MM.1S (cell line): Measurements from ENCODE around the gene MCOLN2.

Experiments used
- DNase-seq: peaks from one replicate; pipeline ENCODE4 v3.0.0-alpha.2; 2015
- H2AFZ ChIP-seq: fragments of 300-600 bp; sonication (generic); 2 replicates; pipeline ENCODE4 v1.6.0; 2016; ENCODE audit warnings: antibody characterized with exemption, low read length
- H3F3A ChIP-seq: fragments of 300-600 bp; sonication (generic); 2 replicates; pipeline ENCODE4 v1.6.1; 2016; ENCODE audit warnings: mild to moderate bottlenecking, antibody characterized with exemption, low read length, moderate library complexity, mixed read lengths; ENCODE audit not compliant: insufficient read depth
- H3K27ac ChIP-seq: fragments of 300-600 bp; sonication (generic); 2 replicates; pipeline ENCODE4 v1.5.1; 2016; ENCODE audit warnings: mild to moderate bottlenecking, low read length
- H3K27me3 ChIP-seq: fragments of 300-600 bp; sonication (generic); replicated peaks from 2 replicates; pipeline ENCODE4 v1.6.0; 2016; ENCODE audit warnings: low read length; ENCODE audit not compliant: insufficient read depth
- H3K36me3 ChIP-seq: fragments of 300-600 bp; sonication (generic); replicated peaks from 2 replicates; pipeline ENCODE4 v1.6.1; 2016; ENCODE audit warnings: mild to moderate bottlenecking, low read length, mixed read lengths; ENCODE audit not compliant: insufficient read depth
- H3K4me1 ChIP-seq: fragments of 300-600 bp; sonication (generic); 2 replicates; pipeline ENCODE4 v1.6.1; 2016; ENCODE audit warnings: low read length, mixed read lengths
- H3K4me2 ChIP-seq: fragments of 300-600 bp; sonication (generic); 2 replicates; pipeline ENCODE4 v1.6.0; 2016; ENCODE audit warnings: low read depth, low read length
- H3K4me3 ChIP-seq: fragments of 300-600 bp; sonication (generic); 2 replicates; pipeline ENCODE4 v1.5.1; 2016; ENCODE audit warnings: low read length, mixed read lengths
- H3K79me2 ChIP-seq: fragments of 300-600 bp; sonication (generic); 2 replicates; pipeline ENCODE4 v1.6.1; 2016; ENCODE audit warnings: mixed run types, low read length, mixed read lengths
- H3K9ac ChIP-seq: fragments of 300-600 bp; sonication (generic); 2 replicates; pipeline ENCODE4 v1.6.1; 2016; ENCODE audit warnings: low read length, mixed read lengths
- H3K9me2 ChIP-seq: fragments of 300-600 bp; sonication (generic); replicated peaks from 2 replicates; pipeline ENCODE4 v1.6.1; 2016; ENCODE audit warnings: mild to moderate bottlenecking, low read length, mixed read lengths; ENCODE audit not compliant: insufficient read depth
- H3K9me3 ChIP-seq: fragments of 300-600 bp; sonication (generic); replicated peaks from 2 replicates; pipeline ENCODE4 v1.6.1; 2016; ENCODE audit warnings: mild to moderate bottlenecking, low read length, mixed read lengths; ENCODE audit not compliant: insufficient read depth
- H4K20me1 ChIP-seq: fragments of 300-600 bp; sonication (generic); 2 replicates; pipeline ENCODE4 v1.6.1; 2016; ENCODE audit warnings: mild to moderate bottlenecking, low read length, moderate library complexity, mixed read lengths; ENCODE audit not compliant: insufficient read depth
- CTCF ChIP-seq: fragments of 300-600 bp; sonication (generic); IDR thresholded peaks from 2 replicates; pipeline ENCODE4 v1.5.1; 2016; ENCODE audit warnings: antibody characterized with exemption, low read length, mixed read lengths
- EZH2 ChIP-seq: fragments of 300-600 bp; sonication (generic); optimal IDR thresholded peaks from 2 replicates; pipeline ENCODE3; 2017; ENCODE audit warnings: low read depth, mild to moderate bottlenecking, antibody characterized with exemption, low read length, mixed read lengths
- EZH2phosphoT487 ChIP-seq: fragments of 300-600 bp; sonication (generic); IDR thresholded peaks from 2 replicates; pipeline ENCODE4 v1.6.1; 2018; ENCODE audit warnings: antibody characterized with exemption, low read length

MCOLN2 gene

GRCh38 chr1:84933011-84933611 is 63.8 kb downstream of the MCOLN2 start:
- H3K4me3 ChIP-seq: no peak overlapping the region
- no peaks in the 10 kb centered on the region for H3K9me3 ChIP-seq
- TF ChIP-seq CTCF: no peak
- TF ChIP-seq EZH2phosphoT487: no peak
- H3K4me2 ChIP-seq: no peak overlapping the region
- no peak overlapping the region for H3K27ac ChIP-seq
- H3K9ac ChIP-seq: no peak overlapping the region
- no peaks in the 10 kb centered on the region for H3K27me3 ChIP-seq
- H3K79me2 ChIP-seq: no peaks in the 10 kb centered on the region
- H3K4me1 ChIP-seq: no peaks in the 10 kb centered on the region
- H3K36me3 ChIP-seq: no peaks in the 10 kb centered on the region
- no peak for DNase-seq
- no peaks in the 10 kb centered on the region for H3F3A ChIP-seq
- no peaks in the 10 kb centered on the region for H4K20me1 ChIP-seq
- H3K9me2 ChIP-seq: no peaks in the 10 kb centered on the region
- H2AFZ ChIP-seq: no peak overlapping the region

GRCh38 chr1:84930831-84931230 is 66.1 kb downstream of the MCOLN2 start:
- Histone ChIP-seq H2AFZ (no peak overlapping the region), H3K4me3 (no peak overlapping the region), H3K79me2 (no peaks in the 10 kb centered on the region), H3K27ac (no peak overlapping the region), H3K36me3 (no peaks in the 10 kb centered on the region), H3F3A (no peaks in the 10 kb centered on the region), H3K27me3 (no peaks in the 10 kb centered on the region), H3K4me1 (no peaks in the 10 kb centered on the region), H3K9me3 (no peaks in the 10 kb centered on the region), H4K20me1 (no peaks in the 10 kb centered on the region), H3K9ac (no peak overlapping the region), H3K4me2 (no peak overlapping the region), H3K9me2 (no peaks in the 10 kb centered on the region)
- no peak for TF ChIP-seq EZH2
- TF ChIP-seq EZH2phosphoT487: no peak
- no peak for TF ChIP-seq CTCF
- no peak for DNase-seq

GRCh38 chr1:84930329-84930728 is 66.6 kb downstream of the MCOLN2 start:
- Histone ChIP-seq H3F3A (no peaks in the 10 kb centered on the region), H4K20me1 (no peaks in the 10 kb centered on the region), H3K4me1 (no peaks in the 10 kb centered on the region), H3K36me3 (no peaks in the 10 kb centered on the region), H3K9ac (no peak overlapping the region), H3K4me2 (no peak overlapping the region), H3K9me2 (no peaks in the 10 kb centered on the region), H3K27ac (no peak overlapping the region), H3K4me3 (no peak overlapping the region), H3K79me2 (no peaks in the 10 kb centered on the region), H2AFZ (no peak overlapping the region), H3K27me3 (no peaks in the 10 kb centered on the region), H3K9me3 (no peaks in the 10 kb centered on the region)
- TF ChIP-seq EZH2phosphoT487: no peak
- TF ChIP-seq EZH2: no peak
- TF ChIP-seq CTCF: no peak
- DNase-seq: no peak
